Right lung (tissue), 5 donors: Measurements from ENCODE around the gene FBXO4. TPM values are rescaled to one million over a fixed set of nuclear protein-coding genes. Genes with fewer than 3 reads are reported as not detected.
"Not testable (repeated sequence)": the region's sequence is repeated elsewhere in the genome, so short reads cannot be mapped to it uniquely, and the experiment has no call there.

Source experiments
- DNase-seq, 2 donors: peaks; one replicate each; pipeline ENCODE4 v3.0.0-alpha.2; 2013
- polyA plus RNA-seq, 5 donors: library from polyadenylated mRNA; unstranded; fragments of 120-200 nt; gene quantifications; one replicate each; pipeline versions ENCODE4 v1.2.1 to v1.2.3, GENCODE V29; 2013; ENCODE audit warnings: inconsistent platforms in 1 of 5, low replicate concordance in 1 of 5; ENCODE audit not compliant: insufficient read length in 5 of 5, insufficient read depth in 1 of 5

Gene FBXO4
- polyA plus RNA-seq, 5 donors = 14.8 to 23.0 (median 18.7) TPM

GRCh38 chr5:41980396-41980795 lies 55.3 kb downstream of the FBXO4 start:
- DNase-seq = no peak

DNA sequence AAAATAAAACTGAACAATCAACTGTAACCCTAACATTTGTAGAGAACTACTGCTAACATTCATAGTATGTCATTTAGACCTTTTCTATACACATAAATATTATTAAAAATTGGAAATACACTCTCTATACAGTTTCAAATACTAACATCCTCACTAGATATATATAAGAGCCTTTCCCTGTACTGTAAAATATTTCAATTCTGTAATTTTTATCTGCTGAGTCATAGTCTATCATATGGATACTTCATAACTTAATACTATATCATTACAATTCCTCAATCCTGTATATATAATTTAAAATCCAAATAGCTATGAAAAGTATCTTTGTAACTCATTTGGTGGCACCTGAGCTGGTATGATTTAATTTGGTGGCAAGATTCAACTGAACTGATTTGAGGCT lies 55.8 kb downstream of the FBXO4 start:
- no peak for DNase-seq

DNA sequence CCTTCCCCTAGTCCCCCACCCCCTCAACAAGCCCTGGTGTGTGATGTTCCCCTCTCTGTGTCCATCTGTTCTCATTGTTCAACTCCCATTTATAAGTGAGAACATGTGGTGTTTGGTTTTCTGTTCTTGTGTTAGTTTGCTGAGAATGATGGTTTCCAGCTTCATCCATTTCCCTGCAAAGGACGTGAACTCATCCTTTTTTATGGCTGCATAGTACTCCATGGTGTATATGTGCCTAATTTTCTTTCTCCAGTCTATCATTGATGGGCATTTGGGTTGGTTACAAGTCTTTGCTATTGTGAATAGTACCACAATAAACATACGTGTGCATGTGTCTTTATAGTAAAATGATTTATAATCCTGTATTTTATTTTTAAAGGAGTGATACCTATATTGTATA lies 57.8 kb downstream of the FBXO4 start:
- DNase-seq = not testable (repeated sequence)

DNA sequence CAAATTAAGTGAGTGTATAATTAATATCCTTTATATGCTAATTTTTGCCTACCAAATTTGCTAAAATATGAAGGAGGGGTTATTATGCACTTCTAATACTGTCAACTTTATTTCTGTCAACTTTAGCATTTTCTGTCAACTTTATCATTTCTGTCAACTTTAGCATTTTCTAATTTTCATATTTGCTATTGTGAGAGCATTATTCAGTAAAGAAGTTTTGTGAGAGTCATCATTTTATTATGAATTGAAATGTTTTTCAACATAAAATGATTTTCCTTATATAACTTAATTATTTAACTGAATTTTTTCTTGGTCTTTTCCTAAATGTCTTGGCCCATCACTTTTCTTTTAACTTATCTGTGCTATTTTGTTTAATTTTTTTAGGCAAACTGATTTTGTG lies 58.2 kb downstream of the FBXO4 start:
- DNase-seq = no peak

DNA sequence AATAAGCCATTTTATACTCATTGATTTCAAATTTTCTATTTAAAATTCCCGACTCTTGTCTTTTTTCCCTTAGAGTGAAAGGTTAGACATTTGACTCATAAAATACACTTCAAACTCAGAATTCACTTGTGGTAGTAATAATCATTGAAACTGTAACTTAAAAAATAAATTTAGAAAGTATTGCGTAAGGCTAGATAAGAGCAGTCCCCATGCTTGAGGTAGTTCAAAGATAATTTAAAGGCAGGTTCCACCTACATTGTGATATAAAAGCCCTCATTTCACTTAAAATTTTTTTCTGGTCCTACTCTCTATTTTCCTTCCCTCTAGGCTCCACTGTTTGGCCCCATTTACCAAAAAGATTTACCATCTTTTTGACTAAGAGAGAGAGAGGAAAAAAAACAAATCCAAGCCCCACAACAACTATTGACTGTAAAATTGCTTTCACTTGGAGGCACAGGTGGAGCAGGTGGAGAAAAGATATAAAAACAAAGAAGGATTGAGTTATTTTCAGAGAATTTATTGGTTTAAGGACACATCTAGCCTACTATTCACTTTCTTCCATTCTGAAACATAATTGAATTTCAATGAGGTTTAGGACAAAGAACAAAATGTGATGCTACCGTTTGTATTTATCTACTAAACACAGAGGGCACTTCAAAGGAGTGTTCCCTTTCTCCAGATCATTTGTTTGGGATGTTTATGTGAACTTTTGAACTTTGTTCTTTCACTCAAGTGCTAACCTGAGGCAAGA lies 61.0 kb downstream of the FBXO4 start:
- no peak for DNase-seq

Other genes starting within 250 kb of the FBXO4 start
- 10 to 100 TPM; 18.0 to 31.1 (median 23.2) TPM for gene OXCT1, start 54.9 kb upstream of the FBXO4 start, polyA plus RNA-seq
- 10 to 100 TPM; 18.0 to 34.4 (median 26.7) TPM for gene RIMOC1, start 20.9 kb upstream of the FBXO4 start, polyA plus RNA-seq